ENCODE results near the gene VPS18. TPM values are rescaled to one million over a fixed set of nuclear protein-coding genes. Genes with fewer than 3 reads are reported as not detected.

VPS18 gene, protein sequence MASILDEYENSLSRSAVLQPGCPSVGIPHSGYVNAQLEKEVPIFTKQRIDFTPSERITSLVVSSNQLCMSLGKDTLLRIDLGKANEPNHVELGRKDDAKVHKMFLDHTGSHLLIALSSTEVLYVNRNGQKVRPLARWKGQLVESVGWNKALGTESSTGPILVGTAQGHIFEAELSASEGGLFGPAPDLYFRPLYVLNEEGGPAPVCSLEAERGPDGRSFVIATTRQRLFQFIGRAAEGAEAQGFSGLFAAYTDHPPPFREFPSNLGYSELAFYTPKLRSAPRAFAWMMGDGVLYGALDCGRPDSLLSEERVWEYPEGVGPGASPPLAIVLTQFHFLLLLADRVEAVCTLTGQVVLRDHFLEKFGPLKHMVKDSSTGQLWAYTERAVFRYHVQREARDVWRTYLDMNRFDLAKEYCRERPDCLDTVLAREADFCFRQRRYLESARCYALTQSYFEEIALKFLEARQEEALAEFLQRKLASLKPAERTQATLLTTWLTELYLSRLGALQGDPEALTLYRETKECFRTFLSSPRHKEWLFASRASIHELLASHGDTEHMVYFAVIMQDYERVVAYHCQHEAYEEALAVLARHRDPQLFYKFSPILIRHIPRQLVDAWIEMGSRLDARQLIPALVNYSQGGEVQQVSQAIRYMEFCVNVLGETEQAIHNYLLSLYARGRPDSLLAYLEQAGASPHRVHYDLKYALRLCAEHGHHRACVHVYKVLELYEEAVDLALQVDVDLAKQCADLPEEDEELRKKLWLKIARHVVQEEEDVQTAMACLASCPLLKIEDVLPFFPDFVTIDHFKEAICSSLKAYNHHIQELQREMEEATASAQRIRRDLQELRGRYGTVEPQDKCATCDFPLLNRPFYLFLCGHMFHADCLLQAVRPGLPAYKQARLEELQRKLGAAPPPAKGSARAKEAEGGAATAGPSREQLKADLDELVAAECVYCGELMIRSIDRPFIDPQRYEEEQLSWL
- 17.3 TPM for total RNA-seq

DNA sequence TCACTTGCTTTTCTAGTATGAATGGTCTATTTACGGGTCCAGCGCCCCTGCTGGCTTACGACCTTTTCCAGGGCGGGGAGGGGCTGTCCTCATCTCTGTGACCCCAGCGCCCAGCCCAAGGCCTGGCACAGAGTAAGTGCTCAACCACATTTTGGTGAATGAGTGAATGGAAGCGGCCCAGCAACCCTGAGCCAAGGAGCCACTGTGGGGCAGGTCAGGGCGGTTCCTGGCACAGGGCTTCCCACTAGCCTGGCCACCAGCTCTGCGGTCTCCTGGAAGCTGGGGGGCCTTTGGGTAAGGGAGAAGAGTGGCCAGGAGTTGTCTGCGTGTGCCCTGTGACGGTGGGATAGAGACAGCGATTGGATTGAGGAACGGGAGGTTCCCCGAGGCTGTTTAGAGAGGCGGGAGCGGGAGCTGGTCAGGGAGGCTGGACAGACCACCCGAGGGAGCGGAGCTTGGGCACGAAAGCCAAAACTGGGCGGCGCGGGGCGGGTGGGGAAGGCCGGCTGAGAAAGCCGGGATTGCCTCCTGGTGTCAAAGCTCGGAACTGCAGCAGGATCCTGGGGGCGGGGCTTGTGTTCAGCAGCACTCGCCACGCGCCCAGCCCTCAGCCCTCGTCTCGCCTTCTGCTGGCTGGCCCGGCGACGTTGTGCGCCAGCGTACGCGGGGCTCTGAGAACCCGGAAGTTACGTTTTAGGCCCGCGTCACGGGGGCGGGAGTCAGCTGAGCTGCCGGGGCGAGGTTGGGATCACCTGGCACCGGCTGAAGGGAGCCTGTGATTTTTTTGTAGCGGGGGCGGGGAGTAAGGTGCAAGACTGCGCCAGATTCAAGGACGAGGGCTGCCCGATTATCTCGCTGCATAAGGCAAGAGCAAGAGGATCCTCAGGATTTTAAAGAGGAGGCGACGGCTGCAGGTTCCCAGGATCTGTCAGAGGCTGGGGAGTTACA, at the start of gene VPS18:
Gene VPS18 (plus strand): TSS at position 718 of the 948 bp plus-strand sequence. CDS start 319 bp downstream, outside the sequence.
- intact Hi-C loops (cut with DNase I): no loop called here
- ATAC-seq (peak; percentile 99), DNase-seq (ENCODE audit: low spot score) (peak; percentile 99)

GRCh38 chr15:40844696-40845030, 49.6 kb upstream of the VPS18 start:
- intact Hi-C loops (cut with DNase I): no loop called here
- ATAC-seq (peak; percentile 18), DNase-seq (ENCODE audit: low spot score) (no peak)

- intact Hi-C loops (cut with DNase I): no loop called here
- DNase-seq (ENCODE audit: low spot score) (no peak), ATAC-seq (no peak)
Observed at GRCh38 chr15:40845036-40845435, 49.2 kb upstream of the VPS18 start.

DNA sequence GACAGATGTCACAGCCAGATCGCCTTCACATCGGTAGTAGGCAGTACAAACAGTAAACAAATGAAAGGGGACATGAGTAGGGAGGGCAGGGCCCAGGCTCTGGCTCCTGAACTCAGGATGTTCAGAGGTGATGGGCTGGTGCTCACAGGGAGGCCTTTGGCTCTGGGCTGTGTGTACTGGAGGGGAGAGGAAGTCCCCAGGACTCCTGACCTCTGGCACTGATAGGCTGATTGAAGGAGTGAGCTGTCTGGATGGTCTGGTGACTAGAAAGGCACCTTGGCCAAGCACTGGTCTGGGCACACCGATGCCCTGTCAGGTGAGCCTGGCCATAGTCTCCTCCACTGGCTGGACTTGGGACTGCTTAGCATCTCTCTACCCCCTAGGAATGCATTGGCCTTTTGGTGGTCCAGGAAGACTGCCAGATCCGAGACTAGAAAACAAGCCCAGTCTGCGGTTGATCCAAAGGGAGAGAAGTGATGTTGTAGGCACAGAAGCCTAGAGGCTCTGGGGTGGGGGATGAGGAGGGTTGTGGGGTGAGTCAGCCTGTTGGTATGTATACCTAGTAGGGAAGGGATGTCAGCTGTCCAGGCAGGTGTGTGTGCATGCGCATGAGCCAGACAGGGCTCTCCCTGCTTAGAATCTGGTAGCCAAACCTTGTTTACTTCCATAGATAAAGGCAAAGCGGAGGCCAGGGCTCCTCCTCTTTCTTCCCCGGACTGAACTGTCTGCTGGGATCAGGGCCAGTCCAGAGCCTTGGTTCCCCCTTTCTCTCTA, 48.6 kb upstream of the VPS18 start:
- intact Hi-C loops (cut with DNase I): no loop called here
- DNase-seq (ENCODE audit: low spot score): no peak
- no peak for ATAC-seq

- intact Hi-C loops (cut with DNase I): no loop called here
- ATAC-seq (no peak), DNase-seq (ENCODE audit: low spot score) (no peak)
Observed at GRCh38 chr15:40846841-40847222, 47.4 kb upstream of the VPS18 start.

DNA sequence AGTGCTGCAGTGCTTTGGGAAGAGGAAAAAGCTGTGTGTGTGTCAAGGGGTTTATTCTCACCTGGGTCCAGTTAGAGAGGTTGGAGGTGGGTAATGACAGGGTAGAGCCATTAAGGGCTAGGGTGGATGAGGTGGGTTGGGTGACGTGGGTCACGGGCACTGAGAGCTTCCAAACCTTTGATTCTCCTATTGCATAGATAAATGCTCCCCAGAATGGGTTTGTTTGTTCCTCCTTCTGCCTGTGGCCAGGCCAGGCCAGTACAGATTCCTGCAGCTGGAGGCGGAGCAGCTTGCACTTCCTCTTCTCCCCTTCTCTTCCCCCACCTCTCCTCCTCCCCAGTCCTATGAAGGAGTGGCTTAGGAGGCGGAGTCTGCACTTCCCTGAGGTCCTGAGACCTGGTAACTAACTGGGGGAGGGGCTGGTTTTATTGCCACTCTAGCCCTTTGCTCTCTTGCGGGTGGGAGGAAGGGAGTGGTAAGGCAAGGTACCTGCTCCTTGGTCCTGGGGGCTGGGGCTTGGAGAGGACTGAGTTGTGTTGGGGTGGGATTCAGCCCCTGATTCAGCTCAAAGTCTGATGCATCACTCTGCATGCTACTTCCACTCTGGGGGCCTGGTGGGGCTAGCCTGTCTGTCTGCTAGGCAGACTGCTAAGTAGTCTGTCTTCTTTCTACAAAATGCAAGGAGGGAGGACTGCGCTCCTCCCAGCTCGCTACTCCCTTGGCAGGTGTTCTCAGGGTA, 46.9 kb upstream of the VPS18 start:
- DNase-seq (ENCODE audit: low spot score) (peak; percentile 67), ATAC-seq (peak; percentile 76)
- intact Hi-C loops (cut with DNase I): no loop called here

- intact Hi-C loops (cut with DNase I): no loop called here
- ATAC-seq: no peak
- no peak for DNase-seq (ENCODE audit: low spot score)
Observed at GRCh38 chr15:40850576-40851112, 43.6 kb upstream of the VPS18 start.

DNA sequence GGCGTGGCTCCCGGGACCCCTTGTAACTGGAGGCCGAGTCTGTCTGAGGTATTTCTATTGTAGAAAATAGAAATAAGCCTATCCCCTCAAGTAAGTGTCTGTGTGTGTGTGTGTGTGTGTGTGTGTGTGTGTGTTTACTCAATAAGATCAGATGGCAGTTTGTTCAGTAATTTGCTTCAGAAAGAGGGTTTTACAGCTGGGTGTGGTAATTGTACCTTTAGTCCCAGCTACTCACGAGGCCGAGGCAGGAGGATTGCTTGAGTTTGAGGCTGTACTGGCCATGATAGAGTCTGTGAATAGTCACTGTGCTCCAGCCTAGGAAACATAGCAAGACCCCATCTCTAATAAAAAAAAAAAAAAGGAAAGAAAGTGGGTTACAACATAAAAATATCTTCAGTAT, 41.7 kb upstream of the VPS18 start:
- DNase-seq (ENCODE audit: low spot score) (no peak), ATAC-seq (no peak)
- intact Hi-C loops (cut with DNase I): no loop called here

GRCh38 chr15:40853241-40853890, 40.9 kb upstream of the VPS18 start:
- intact Hi-C loops (cut with DNase I): no loop called here
- ATAC-seq: no peak
- DNase-seq (ENCODE audit: low spot score): no peak

- no peak for ATAC-seq
- DNase-seq (ENCODE audit: low spot score): no peak
- intact Hi-C loops (cut with DNase I): no loop called here
Observed at GRCh38 chr15:40854161-40854560, 40.1 kb upstream of the VPS18 start.

DNA sequence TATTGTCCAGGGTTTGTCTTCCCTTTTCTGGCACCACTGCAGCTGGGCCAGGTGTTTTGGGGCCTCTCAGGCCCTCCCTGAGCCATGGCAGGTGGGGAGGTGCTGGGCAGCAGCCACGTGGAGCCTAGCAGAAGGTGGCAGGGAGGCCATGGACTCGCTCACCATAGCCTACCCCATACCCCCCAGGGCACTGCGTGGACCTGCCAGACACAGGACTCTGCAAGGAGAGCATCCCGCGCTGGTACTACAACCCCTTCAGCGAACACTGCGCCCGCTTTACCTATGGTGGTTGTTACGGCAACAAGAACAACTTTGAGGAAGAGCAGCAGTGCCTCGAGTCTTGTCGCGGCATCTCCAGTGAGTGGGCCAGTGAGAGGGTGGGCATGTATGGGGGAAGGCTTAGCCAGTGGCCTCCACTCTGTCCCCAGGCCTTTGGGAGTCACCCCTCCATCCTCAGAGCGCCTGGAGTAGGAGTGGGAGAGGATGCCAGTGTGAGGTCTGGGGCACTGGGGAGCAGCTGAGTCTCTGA, 38.5 kb upstream of the VPS18 start:
- ATAC-seq: no peak
- DNase-seq (ENCODE audit: low spot score): no peak
- intact Hi-C loops (cut with DNase I): no loop called here

GRCh38 chr15:40856746-40857145, 37.5 kb upstream of the VPS18 start:
- DNase-seq (ENCODE audit: low spot score) (no peak), ATAC-seq (no peak)
- intact Hi-C loops (cut with DNase I): no loop called here

DNA sequence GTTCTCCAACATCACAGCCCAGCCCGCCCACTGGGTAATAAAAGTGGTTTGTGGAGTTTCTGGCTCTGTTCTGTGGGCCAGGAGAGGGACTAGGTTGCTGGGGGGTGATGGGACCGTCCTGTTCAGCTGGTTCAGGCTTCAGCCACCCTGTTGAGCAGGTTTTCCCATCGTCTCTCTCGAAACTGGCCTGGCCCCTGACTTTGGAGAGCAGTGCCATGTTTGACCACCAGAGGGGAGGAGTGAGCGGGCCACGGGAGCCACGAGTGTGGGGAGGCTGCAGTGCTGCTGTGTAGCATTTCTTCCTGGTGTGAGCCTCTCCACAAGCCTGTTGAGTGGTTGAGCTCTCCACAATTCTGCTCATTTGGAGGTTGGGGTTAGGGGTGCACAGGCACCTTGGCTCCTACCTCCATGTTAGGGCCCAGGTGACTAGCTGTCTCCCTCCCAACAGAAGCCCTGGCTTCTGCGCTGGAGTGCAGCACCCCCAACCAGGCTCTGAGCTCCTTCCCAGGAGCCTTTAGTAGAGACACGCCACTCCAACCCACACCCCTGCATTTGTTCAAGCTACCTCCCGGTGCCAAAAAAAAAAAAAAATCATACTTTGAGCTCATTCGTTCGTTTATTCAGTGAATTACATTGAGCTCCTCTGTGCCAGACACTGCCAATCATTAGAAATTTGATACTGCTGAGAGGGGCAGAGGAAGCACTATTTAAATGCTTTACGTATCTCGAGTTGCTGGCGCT, 36.5 kb upstream of the VPS18 start:
- intact Hi-C loops (cut with DNase I): no loop called here
- DNase-seq (ENCODE audit: low spot score): peak; percentile 82
- ATAC-seq: peak; percentile 88

DNA sequence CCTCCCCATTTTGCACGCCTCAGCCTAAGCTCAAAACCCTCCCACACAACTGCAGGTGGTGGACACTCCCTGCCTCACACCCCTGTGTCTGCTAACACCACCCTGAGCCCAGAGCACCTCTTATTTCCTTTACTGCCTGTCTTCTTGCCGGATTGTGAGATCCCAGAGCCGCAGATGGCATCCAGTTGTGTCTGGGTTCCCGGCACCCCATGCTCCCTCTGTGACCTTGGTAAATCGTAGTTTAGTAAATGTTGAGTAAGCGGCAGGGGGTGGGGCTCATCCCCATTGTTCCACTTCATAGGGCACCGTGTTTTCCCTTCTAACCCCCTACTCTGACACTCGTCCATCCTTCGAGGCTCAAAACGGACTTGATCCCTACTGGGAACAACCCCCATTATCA, 35.5 kb upstream of the VPS18 start:
- no peak for DNase-seq (ENCODE audit: low spot score)
- intact Hi-C loops (cut with DNase I): no loop called here

GRCh38 chr15:40859206-40859851, 34.9 kb upstream of the VPS18 start:
- peak; percentile 77 for DNase-seq (ENCODE audit: low spot score)
- intact Hi-C loops (cut with DNase I): no loop called here
- peak; percentile 47 for ATAC-seq

More for the DNA sequence above, 35.5 kb upstream of the VPS18 start:
- ATAC-seq: no peak

Measured in sciatic nerve (tissue), 2 donors.